Astrocyte (in vitro differentiated cells and primary cell): ENCODE data around the gene PTPRT. TPM values are rescaled to one million over a fixed set of nuclear protein-coding genes. Genes with fewer than 3 reads are reported as not detected.

ENCODE experiments used
- DNase-seq: peaks from one replicate; pipeline ENCODE4 v3.0.0-alpha.2; 2010; ENCODE audit warnings: low read depth
- FAIRE-seq: peaks from 2 replicates; lab custom pipeline; 2011; peaks lifted over from hg19 to GRCh38; lab: Jason Lieb, UNC
- H2AFZ ChIP-seq: 2 replicates; pipeline ENCODE4 v1.6.0; 2012; ENCODE audit warnings: low read depth, low read length, inconsistent platforms
- H3K27ac ChIP-seq: 2 replicates; pipeline ENCODE4 v1.5.1; 2011; ENCODE audit warnings: low read depth, low read length, inconsistent platforms
- H3K27me3 ChIP-seq: 2 replicates; pipeline ENCODE4 v1.6.0; 2011; ENCODE audit warnings: low read length, inconsistent platforms; ENCODE audit not compliant: insufficient read depth
- H3K36me3 ChIP-seq: 2 replicates; pipeline ENCODE4 v1.5.1; 2011; ENCODE audit warnings: low read length, inconsistent platforms; ENCODE audit not compliant: insufficient read depth
- H3K4me1 ChIP-seq: 2 replicates; pipeline ENCODE4 v1.5.1; 2011; ENCODE audit warnings: low read length, inconsistent platforms; ENCODE audit not compliant: insufficient read depth
- H3K4me2 ChIP-seq: 2 replicates; pipeline ENCODE4 v1.6.0; 2012; ENCODE audit warnings: low read length, inconsistent platforms
- H3K4me3 ChIP-seq: 2 replicates; pipeline ENCODE4 v1.5.1; 2011; ENCODE audit warnings: low read depth, mild to moderate bottlenecking, low read length, inconsistent platforms; ENCODE audit not compliant: insufficient read depth
- H3K79me2 ChIP-seq: 2 replicates; pipeline ENCODE4 v1.6.0; 2012; ENCODE audit warnings: mild to moderate bottlenecking, low read length, inconsistent platforms; ENCODE audit not compliant: insufficient read depth
- H3K9ac ChIP-seq: 2 replicates; pipeline ENCODE4 v1.6.0; 2012; ENCODE audit warnings: mild to moderate bottlenecking, low read length, inconsistent platforms
- H3K9me3 ChIP-seq: 2 replicates; pipeline ENCODE4 v1.5.1; 2012; ENCODE audit warnings: low read depth, mild to moderate bottlenecking, low read length, inconsistent platforms; ENCODE audit not compliant: insufficient read depth
- H4K20me1 ChIP-seq: 2 replicates; pipeline ENCODE4 v1.6.0; 2012; ENCODE audit warnings: low read length, inconsistent platforms; ENCODE audit not compliant: insufficient read depth
- H3K27ac Mint-ChIP-seq: one replicate; pipeline ENCODE4 v1.8.0; 2021; ENCODE audit warnings: mild to moderate bottlenecking, mixed read lengths; ENCODE audit not compliant: unreplicated experiment
- H3K27me3 Mint-ChIP-seq: one replicate; pipeline ENCODE4 v1.8.0; 2021; ENCODE audit warnings: low read depth, mixed read lengths; ENCODE audit not compliant: unreplicated experiment
- H3K36me3 Mint-ChIP-seq: one replicate; pipeline ENCODE4 v1.8.0; 2021; ENCODE audit warnings: low read depth, mixed read lengths; ENCODE audit not compliant: unreplicated experiment
- H3K4me1 Mint-ChIP-seq: one replicate; pipeline ENCODE4 v1.8.0; 2021; ENCODE audit warnings: low read depth, mixed read lengths; ENCODE audit not compliant: unreplicated experiment
- H3K4me3 Mint-ChIP-seq: one replicate; pipeline ENCODE4 v1.8.0; 2021; ENCODE audit warnings: mild to moderate bottlenecking, moderate library complexity, mixed read lengths; ENCODE audit not compliant: unreplicated experiment
- H3K9me3 Mint-ChIP-seq: one replicate; pipeline ENCODE4 v1.8.0; 2021; ENCODE audit warnings: mild to moderate bottlenecking, mixed read lengths; ENCODE audit not compliant: unreplicated experiment
- EZH2 ChIP-seq: IDR thresholded peaks from 2 replicates; pipeline ENCODE4 v1.6.1; 2012; ENCODE audit warnings: mild to moderate bottlenecking, low read length, inconsistent platforms; ENCODE audit not compliant: insufficient read depth
- total RNA-seq: library from RNA; stranded (reverse); gene quantifications from 2 replicates; pipeline ENCODE4 v1.2.1, GENCODE V29; 2021
- TF ChIP-seq, protein P1 (sequence below): IDR thresholded peaks from 2 replicates; pipeline ENCODE4 v1.5.1; 2011; ENCODE audit warnings: low read depth, mild to moderate bottlenecking, inconsistent platforms, low read length, moderate library complexity; ENCODE audit not compliant: insufficient read depth

PTPRT gene
- total RNA-seq, 1 donor from 2014 or later = 0.25 TPM

DNA sequence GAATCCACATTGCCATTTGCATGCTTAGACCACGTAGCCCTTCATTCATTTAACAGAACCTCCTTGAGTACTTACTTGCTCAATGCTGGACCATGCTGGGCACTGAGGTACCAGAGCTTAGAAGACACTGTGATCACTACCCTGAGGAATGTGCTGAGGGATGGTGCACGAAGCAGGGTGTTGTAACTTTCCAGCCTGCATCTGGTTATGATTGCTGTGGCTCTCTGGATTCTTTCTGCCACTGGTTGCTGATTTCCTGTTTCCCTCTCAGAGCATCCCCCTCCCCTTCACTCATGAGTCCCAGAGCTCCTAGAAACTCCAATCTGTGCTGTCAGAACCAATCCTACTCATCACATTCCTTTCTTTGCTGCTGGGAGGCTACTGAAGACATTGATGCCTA lies 537.4 kb downstream of the PTPRT start:
- H4K20me1 ChIP-seq = no peaks in the 10 kb centered on the region
- H3K79me2 ChIP-seq = no peaks in the 10 kb centered on the region
- Mint-ChIP-seq H3K27me3 (no peaks in the 10 kb centered on the region), H3K4me3 (no peak overlapping the region), H3K27ac (no peak overlapping the region), H3K9me3 (peaks cover 12% of the 10 kb centered on the region), H3K36me3 (no peaks in the 10 kb centered on the region), H3K4me1 (no peaks in the 10 kb centered on the region)
- no peak for FAIRE-seq
- no peak for DNase-seq
- no peak overlapping the region for H3K4me2 ChIP-seq
- no peaks in the 10 kb centered on the region for H3K36me3 ChIP-seq
- no peak overlapping the region for H3K27ac ChIP-seq
- H2AFZ ChIP-seq = no peak overlapping the region
- H3K4me3 ChIP-seq = no peak overlapping the region
- H3K9me3 ChIP-seq = no peaks in the 10 kb centered on the region
- no peak overlapping the region for H3K9ac ChIP-seq
- no peak for TF ChIP-seq EZH2
- TF ChIP-seq, protein P1, sequence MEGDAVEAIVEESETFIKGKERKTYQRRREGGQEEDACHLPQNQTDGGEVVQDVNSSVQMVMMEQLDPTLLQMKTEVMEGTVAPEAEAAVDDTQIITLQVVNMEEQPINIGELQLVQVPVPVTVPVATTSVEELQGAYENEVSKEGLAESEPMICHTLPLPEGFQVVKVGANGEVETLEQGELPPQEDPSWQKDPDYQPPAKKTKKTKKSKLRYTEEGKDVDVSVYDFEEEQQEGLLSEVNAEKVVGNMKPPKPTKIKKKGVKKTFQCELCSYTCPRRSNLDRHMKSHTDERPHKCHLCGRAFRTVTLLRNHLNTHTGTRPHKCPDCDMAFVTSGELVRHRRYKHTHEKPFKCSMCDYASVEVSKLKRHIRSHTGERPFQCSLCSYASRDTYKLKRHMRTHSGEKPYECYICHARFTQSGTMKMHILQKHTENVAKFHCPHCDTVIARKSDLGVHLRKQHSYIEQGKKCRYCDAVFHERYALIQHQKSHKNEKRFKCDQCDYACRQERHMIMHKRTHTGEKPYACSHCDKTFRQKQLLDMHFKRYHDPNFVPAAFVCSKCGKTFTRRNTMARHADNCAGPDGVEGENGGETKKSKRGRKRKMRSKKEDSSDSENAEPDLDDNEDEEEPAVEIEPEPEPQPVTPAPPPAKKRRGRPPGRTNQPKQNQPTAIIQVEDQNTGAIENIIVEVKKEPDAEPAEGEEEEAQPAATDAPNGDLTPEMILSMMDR = no peak
- H3K4me1 ChIP-seq = no peaks in the 10 kb centered on the region
- H3K27me3 ChIP-seq = no peaks in the 10 kb centered on the region

DNA sequence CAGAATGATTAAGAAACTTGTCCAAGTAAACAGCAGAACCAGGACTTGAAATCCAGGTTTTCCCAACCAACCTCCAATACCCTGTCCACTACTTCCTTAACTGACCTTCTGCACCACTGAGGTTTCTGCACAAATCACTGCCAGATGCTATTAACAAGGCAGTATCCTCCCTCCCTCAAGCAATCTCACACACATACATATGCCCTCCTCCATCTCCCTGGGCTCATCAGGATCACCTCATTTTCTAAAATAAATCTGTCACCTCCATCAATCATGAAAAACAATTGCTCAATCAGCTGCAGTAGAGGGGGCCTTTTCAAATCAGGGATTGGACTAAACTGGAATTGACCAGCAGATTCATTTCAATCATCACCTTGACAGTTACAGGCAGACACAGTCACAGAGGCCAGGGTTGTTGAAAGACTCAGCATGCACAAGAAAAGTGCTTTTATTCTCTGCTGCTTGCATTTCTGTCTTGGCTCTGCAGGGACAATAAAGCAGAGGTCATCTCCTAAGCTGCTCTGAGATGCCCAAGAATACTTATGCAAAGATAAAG lies 539.4 kb downstream of the PTPRT start:
- Histone ChIP-seq H3K9ac (no peak overlapping the region), H2AFZ (no peak overlapping the region), H3K4me2 (no peak overlapping the region), H3K36me3 (no peaks in the 10 kb centered on the region), H3K27me3 (no peaks in the 10 kb centered on the region), H4K20me1 (no peaks in the 10 kb centered on the region), H3K4me1 (no peaks in the 10 kb centered on the region), H3K27ac (no peak overlapping the region), H3K79me2 (no peaks in the 10 kb centered on the region), H3K4me3 (no peak overlapping the region), H3K9me3 (peaks cover 3% of the 10 kb centered on the region)
- no peaks in the 10 kb centered on the region for H3K4me1 Mint-ChIP-seq
- no peak overlapping the region for H3K27ac Mint-ChIP-seq
- peaks cover 11% of the 10 kb centered on the region for H3K9me3 Mint-ChIP-seq
- no peaks in the 10 kb centered on the region for H3K36me3 Mint-ChIP-seq
- DNase-seq (no peak), FAIRE-seq (no peak)
- TF ChIP-seq, protein P1 = no peak
- TF ChIP-seq EZH2 = no peak
- H3K27me3 Mint-ChIP-seq = no peaks in the 10 kb centered on the region
- H3K4me3 Mint-ChIP-seq = no peak overlapping the region

DNA sequence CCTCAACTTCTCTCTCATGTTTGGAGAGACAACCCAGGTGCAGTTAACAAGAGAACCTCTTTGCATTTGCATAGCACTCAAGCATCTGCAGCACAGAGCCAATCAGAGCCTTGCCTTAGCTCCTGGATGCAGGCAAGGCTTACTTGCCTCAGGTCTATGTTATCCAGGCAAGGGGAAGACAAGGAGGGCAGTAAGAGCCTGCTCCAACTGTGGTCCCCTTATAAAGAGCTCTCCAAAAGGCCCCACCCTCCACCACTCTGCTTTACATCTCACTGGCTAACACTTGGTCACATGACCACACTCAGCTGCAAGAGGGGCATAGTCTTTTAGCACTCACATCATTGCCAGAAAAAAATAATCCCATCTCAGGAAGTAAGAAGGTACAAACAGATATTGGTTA lies 540.0 kb downstream of the PTPRT start:
- H3K36me3 ChIP-seq = no peaks in the 10 kb centered on the region
- H3K4me2 ChIP-seq = no peak overlapping the region
- Mint-ChIP-seq H3K27ac (no peak overlapping the region), H3K4me1 (no peaks in the 10 kb centered on the region), H3K27me3 (no peaks in the 10 kb centered on the region), H3K36me3 (no peaks in the 10 kb centered on the region), H3K4me3 (no peak overlapping the region), H3K9me3 (peaks cover 11% of the 10 kb centered on the region)
- no peak overlapping the region for H3K4me3 ChIP-seq
- H3K27ac ChIP-seq = no peak overlapping the region
- H3K9me3 ChIP-seq = peaks cover 3% of the 10 kb centered on the region
- H3K9ac ChIP-seq = no peak overlapping the region
- no peaks in the 10 kb centered on the region for H3K27me3 ChIP-seq
- H2AFZ ChIP-seq = no peak overlapping the region
- no peaks in the 10 kb centered on the region for H3K4me1 ChIP-seq
- no peak for FAIRE-seq
- no peaks in the 10 kb centered on the region for H3K79me2 ChIP-seq
- TF ChIP-seq EZH2 = no peak
- TF ChIP-seq, protein P1 = no peak
- no peaks in the 10 kb centered on the region for H4K20me1 ChIP-seq
- no peak for DNase-seq
